Loucy (cell line): ENCODE measurements around the gene BMP6.

Experiments used
- H2AFZ ChIP-seq: fragments of 200-600 bp; sonication (generic); 2 replicates; pipeline ENCODE4 v1.6.0; 2016; ENCODE audit warnings: antibody characterized with exemption, mild to moderate bottlenecking, low read length, moderate library complexity
- H3F3A ChIP-seq: fragments of 200-600 bp; 2 replicates; pipeline ENCODE4 v1.6.0; 2016; ENCODE audit warnings: antibody characterized with exemption, low read depth, mild to moderate bottlenecking
- H3K27me3 ChIP-seq: fragments of 200-600 bp; sonication (generic); 2 replicates; pipeline ENCODE4 v1.6.1; 2014; ENCODE audit warnings: low read length, mild to moderate bottlenecking; ENCODE audit not compliant: insufficient read depth, poor library complexity, severe bottlenecking
- H3K36me3 ChIP-seq: fragments of 200-600 bp; sonication (generic); 2 replicates; pipeline ENCODE4 v1.6.1; 2016; ENCODE audit warnings: low read length; ENCODE audit not compliant: insufficient read depth
- H3K4me1 ChIP-seq: fragments of 200-600 bp; sonication (generic); 2 replicates; pipeline ENCODE4 v1.5.1; 2014; ENCODE audit warnings: low read length, mild to moderate bottlenecking; ENCODE audit not compliant: insufficient read depth, poor library complexity, severe bottlenecking
- H3K4me2 ChIP-seq: fragments of 200-600 bp; sonication (generic); 2 replicates; pipeline ENCODE4 v1.6.0; 2014; ENCODE audit warnings: antibody characterized with exemption, low read length, low read depth, mild to moderate bottlenecking; ENCODE audit not compliant: poor library complexity, severe bottlenecking
- H3K4me3 ChIP-seq: fragments of 200-600 bp; sonication (generic); 2 replicates; pipeline ENCODE4 v1.5.1; 2014; ENCODE audit warnings: low read length, mild to moderate bottlenecking, mixed read lengths; ENCODE audit not compliant: poor library complexity, severe bottlenecking
- H3K79me2 ChIP-seq: fragments of 200-600 bp; sonication (generic); 2 replicates; pipeline ENCODE4 v1.6.1; 2014; ENCODE audit warnings: low read length; ENCODE audit not compliant: insufficient read depth
- H3K9ac ChIP-seq: fragments of 200-600 bp; sonication (generic); 2 replicates; pipeline ENCODE4 v1.6.0; 2014; ENCODE audit warnings: mild to moderate bottlenecking, low read depth, low read length, moderate library complexity; ENCODE audit not compliant: poor library complexity, severe bottlenecking
- H3K9me2 ChIP-seq: fragments of 200-600 bp; sonication (generic); replicated peaks from 2 replicates; pipeline ENCODE4 v1.6.1; 2016; ENCODE audit warnings: low read depth, low read length, mixed read lengths
- H3K9me3 ChIP-seq: fragments of 200-600 bp; sonication (generic); 2 replicates; pipeline ENCODE4 v1.6.1; 2014; ENCODE audit warnings: mild to moderate bottlenecking, antibody characterized with exemption, low read length, low read depth; ENCODE audit not compliant: insufficient read depth
- H4K20me1 ChIP-seq: fragments of 200-600 bp; sonication (generic); 2 replicates; pipeline ENCODE4 v1.6.0; 2014; ENCODE audit warnings: antibody characterized with exemption, low read length, mild to moderate bottlenecking; ENCODE audit not compliant: insufficient read depth, poor library complexity, severe bottlenecking
- CTCF ChIP-seq: fragments of 200-600 bp; sonication (generic); conservative IDR thresholded peaks from 2 replicates; pipeline ENCODE4 v1.5.1; 2014; ENCODE audit warnings: mild to moderate bottlenecking, antibody characterized with exemption, low read length
- EZH2phosphoT487 ChIP-seq: fragments of 200-600 bp; IDR thresholded peaks from 2 replicates; pipeline ENCODE4 v1.6.1; 2018; ENCODE audit warnings: antibody characterized with exemption, mild to moderate bottlenecking, moderate library complexity, borderline replicate concordance

BMP6 gene

DNA sequence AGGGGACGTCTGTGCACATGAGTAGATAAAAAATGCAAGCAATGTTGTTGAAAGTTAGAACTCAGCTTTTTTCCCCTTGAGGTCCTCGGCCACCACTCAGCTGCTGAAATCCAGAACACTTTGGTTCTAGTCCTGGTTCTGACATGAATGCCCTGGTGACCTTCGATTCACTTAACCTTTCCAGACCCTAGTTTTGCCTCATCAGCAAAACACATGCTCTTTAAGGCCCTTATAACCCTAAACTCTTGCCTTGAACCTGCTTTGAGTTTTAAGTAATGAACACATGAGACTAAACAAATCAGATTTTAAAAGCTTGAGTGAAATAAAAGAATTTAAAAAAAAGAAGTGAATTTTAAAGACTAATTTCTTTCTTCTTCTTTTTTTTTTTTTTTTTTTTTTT is 33.4 kb downstream of the BMP6 start:
- no peaks in the 10 kb centered on the region for H3K36me3 ChIP-seq
- H3K79me2 ChIP-seq = no peaks in the 10 kb centered on the region
- no peak overlapping the region for H3K4me2 ChIP-seq
- H3K4me1 ChIP-seq = no peaks in the 10 kb centered on the region
- no peak for TF ChIP-seq CTCF
- TF ChIP-seq EZH2phosphoT487 = no peak
- H3K9me2 ChIP-seq = no peaks in the 10 kb centered on the region
- H3K27me3 ChIP-seq = no peaks in the 10 kb centered on the region
- no peak overlapping the region for H3K4me3 ChIP-seq
- H2AFZ ChIP-seq = no peak overlapping the region
- no peaks in the 10 kb centered on the region for H3F3A ChIP-seq
- H3K9ac ChIP-seq = no peak overlapping the region
- H4K20me1 ChIP-seq = no peaks in the 10 kb centered on the region
- peaks cover 4% of the 10 kb centered on the region; the same call in 1 of the 2 replicates for H3K9me3 ChIP-seq

DNA sequence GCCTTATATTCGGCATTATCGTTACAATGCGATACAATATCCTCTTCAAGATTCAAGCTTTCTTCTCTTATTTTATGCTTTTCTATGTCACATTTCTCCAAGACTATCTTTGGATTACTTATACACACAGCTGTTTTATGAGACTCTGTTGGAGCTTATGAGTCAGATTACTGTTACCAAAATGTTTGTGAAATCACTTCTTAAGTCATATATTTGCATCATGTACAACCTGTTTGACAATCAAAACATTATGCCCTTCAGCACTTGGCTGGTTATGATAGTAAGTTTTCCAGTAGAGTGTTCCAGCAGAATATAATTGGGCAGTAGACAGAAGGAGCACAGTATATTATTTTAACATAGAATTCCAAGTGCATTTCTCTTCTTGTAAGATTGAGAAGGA is 35.2 kb downstream of the BMP6 start:
- no peaks in the 10 kb centered on the region for H3K4me1 ChIP-seq
- H3K9me3 ChIP-seq = peaks cover 1% of the 10 kb centered on the region; the same call in 1 of the 2 replicates

GRCh38 chr6:7762760-7763159 is 36.9 kb downstream of the BMP6 start:
- no peak overlapping the region for H3K9ac ChIP-seq
- no peaks in the 10 kb centered on the region for H3K9me2 ChIP-seq
- no peaks in the 10 kb centered on the region for H3F3A ChIP-seq
- no peaks in the 10 kb centered on the region for H4K20me1 ChIP-seq
- no peak overlapping the region for H3K4me3 ChIP-seq
- TF ChIP-seq EZH2phosphoT487 (no peak), CTCF (no peak)
- H3K27me3 ChIP-seq = no peaks in the 10 kb centered on the region
- H3K79me2 ChIP-seq = no peaks in the 10 kb centered on the region
- H3K4me1 ChIP-seq = no peaks in the 10 kb centered on the region
- H3K36me3 ChIP-seq = no peaks in the 10 kb centered on the region
- H3K4me2 ChIP-seq = no peak overlapping the region
- no peaks in the 10 kb centered on the region for H3K9me3 ChIP-seq
- no peak overlapping the region for H2AFZ ChIP-seq

More for the DNA sequence above, 35.2 kb downstream of the BMP6 start:
- H2AFZ ChIP-seq = no peak overlapping the region
- H3K79me2 ChIP-seq = no peaks in the 10 kb centered on the region
- H3K27me3 ChIP-seq = no peaks in the 10 kb centered on the region
- TF ChIP-seq EZH2phosphoT487 = no peak
- no peak for TF ChIP-seq CTCF
- no peak overlapping the region for H3K4me3 ChIP-seq
- H3K9ac ChIP-seq = no peak overlapping the region
- H3F3A ChIP-seq = no peaks in the 10 kb centered on the region
- H3K9me2 ChIP-seq = no peaks in the 10 kb centered on the region
- no peak overlapping the region for H3K4me2 ChIP-seq
- no peaks in the 10 kb centered on the region for H4K20me1 ChIP-seq
- H3K36me3 ChIP-seq = no peaks in the 10 kb centered on the region
